Panc1 (cell line): ENCODE measurements around the gene MRPL16.

Source experiments
- POLR2AphosphoS5 ChIP-seq: IDR thresholded peaks from 2 replicates; pipeline ENCODE4 v1.6.1; 2012; ENCODE audit warnings: mild to moderate bottlenecking, low read depth, low read length, moderate library complexity
- TF ChIP-seq, protein P1 (sequence below): fragments of 450-650 bp; IDR thresholded peaks from 2 replicates; pipeline ENCODE4 v1.5.1; 2017; ENCODE audit warnings: mild to moderate bottlenecking
- TF ChIP-seq, protein P2 (sequence below), 2 experiments: IDR thresholded peaks; 2 replicates each; pipeline ENCODE4 v1.6.1; 2011 to 2012; ENCODE audit warnings: low read depth in 2 of 2, control low read depth in 1 of 2, low read length in 1 of 2, mild to moderate bottlenecking in 1 of 2, moderate library complexity in 1 of 2; ENCODE audit not compliant: insufficient read depth in 1 of 2

DNA sequence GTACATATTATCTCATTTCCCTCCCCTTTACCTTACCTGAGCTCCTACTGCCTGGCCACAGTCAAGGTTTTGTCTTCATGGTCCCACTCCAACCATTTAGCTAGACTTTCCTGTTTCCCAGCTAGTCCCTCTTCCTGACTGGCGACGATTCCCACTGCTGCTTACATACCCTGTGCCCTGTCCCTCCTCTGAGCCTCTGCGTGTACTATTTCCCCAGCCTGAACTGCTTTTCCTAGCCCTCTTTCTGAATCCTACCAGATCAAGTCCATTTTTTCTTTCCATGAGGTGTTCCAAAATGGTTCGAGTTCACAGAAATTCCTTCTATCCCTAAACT lies 23.4 kb downstream of the MRPL16 start:
- TF ChIP-seq, protein P1, sequence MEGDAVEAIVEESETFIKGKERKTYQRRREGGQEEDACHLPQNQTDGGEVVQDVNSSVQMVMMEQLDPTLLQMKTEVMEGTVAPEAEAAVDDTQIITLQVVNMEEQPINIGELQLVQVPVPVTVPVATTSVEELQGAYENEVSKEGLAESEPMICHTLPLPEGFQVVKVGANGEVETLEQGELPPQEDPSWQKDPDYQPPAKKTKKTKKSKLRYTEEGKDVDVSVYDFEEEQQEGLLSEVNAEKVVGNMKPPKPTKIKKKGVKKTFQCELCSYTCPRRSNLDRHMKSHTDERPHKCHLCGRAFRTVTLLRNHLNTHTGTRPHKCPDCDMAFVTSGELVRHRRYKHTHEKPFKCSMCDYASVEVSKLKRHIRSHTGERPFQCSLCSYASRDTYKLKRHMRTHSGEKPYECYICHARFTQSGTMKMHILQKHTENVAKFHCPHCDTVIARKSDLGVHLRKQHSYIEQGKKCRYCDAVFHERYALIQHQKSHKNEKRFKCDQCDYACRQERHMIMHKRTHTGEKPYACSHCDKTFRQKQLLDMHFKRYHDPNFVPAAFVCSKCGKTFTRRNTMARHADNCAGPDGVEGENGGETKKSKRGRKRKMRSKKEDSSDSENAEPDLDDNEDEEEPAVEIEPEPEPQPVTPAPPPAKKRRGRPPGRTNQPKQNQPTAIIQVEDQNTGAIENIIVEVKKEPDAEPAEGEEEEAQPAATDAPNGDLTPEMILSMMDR, result no peak
- TF ChIP-seq POLR2AphosphoS5, result no peak
- TF ChIP-seq, protein P2, sequence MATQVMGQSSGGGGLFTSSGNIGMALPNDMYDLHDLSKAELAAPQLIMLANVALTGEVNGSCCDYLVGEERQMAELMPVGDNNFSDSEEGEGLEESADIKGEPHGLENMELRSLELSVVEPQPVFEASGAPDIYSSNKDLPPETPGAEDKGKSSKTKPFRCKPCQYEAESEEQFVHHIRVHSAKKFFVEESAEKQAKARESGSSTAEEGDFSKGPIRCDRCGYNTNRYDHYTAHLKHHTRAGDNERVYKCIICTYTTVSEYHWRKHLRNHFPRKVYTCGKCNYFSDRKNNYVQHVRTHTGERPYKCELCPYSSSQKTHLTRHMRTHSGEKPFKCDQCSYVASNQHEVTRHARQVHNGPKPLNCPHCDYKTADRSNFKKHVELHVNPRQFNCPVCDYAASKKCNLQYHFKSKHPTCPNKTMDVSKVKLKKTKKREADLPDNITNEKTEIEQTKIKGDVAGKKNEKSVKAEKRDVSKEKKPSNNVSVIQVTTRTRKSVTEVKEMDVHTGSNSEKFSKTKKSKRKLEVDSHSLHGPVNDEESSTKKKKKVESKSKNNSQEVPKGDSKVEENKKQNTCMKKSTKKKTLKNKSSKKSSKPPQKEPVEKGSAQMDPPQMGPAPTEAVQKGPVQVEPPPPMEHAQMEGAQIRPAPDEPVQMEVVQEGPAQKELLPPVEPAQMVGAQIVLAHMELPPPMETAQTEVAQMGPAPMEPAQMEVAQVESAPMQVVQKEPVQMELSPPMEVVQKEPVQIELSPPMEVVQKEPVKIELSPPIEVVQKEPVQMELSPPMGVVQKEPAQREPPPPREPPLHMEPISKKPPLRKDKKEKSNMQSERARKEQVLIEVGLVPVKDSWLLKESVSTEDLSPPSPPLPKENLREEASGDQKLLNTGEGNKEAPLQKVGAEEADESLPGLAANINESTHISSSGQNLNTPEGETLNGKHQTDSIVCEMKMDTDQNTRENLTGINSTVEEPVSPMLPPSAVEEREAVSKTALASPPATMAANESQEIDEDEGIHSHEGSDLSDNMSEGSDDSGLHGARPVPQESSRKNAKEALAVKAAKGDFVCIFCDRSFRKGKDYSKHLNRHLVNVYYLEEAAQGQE (IDR thresholded peaks at IDR 0.05; ENCODE audit: insufficient read depth in 1 of 2, low read depth in 2 of 2, low read length in 1 of 2), result no peak
